GM19452 (cell line): Measurements from ENCODE around the gene DNAH11.
"Not testable (repeated sequence)": the region's sequence is repeated elsewhere in the genome, so short reads cannot be mapped to it uniquely, and the experiment has no call there.

Experiments
- ATAC-seq: cut with Tn5 transposase; IDR thresholded peaks from one replicate; pipeline ENCODE4 v1.9.1; 2021; ENCODE audit not compliant: unreplicated experiment

Gene DNAH11

DNA sequence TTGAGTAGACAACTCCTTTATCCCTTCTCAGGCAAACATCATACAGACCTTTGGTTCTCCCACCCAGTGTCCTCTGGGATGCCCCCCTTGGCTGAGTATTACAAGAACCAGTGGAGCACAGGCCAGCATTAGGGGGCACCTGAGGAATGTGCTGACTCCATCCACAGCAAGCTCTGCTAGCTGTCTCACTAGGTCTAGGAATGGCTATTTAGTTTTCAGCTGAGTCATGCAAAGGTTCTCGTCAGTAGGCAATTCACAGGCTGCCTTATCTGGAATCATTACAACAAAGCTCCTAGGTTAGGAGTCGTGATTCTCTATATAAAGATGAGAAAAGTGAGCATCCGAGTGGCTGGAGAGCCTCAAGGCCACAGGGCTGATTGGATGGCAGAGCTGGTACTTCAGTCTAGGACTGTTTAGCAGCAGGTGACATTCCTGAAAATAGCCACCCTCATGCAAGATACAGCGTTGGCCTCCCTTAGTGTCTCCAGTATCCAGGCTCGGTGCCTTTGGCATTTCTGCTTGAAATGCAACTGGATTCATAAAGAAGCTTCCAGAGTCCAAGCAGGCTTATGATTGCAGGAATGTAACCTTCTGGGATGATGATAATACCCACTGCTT is 327.1 kb downstream of the DNAH11 start:
- ATAC-seq, result no peak

DNA sequence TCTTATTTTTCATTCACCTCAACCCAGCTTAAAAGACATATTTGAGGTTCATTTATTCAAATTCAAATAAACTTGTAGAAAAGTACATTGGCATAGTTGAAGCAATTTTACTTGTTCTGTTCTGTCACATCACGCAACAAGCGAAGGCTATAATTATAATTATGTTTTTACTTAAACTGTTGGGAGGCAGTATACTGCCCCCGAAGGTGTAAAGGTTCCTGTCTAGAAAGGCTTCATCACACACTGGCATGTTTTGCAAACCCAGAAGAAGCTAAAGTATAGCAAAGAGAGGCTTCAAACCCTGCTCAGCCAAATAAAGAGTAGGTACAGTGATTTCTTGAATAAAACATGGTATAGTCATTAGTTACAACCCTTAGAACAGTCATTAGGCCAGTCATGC is 340.2 kb downstream of the DNAH11 start:
- ATAC-seq, result no peak

DNA sequence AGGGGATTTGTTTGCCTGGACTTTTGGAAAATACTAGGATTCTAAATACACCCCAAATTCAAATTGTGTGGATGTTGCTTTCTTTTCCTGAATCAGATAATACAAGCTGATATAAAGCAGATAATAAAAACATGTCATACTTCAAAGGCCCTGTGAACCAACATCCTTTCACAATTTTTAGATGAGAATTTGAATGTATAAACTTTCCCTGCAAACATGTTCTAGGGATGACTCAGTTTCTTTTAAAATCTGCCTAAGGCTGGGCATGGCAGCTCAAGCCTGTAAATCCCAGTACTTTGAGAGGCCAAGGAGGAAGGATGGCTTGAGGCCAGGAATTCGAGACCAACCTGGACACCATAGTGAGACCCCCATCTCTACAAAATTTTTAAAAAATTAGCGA is 340.7 kb downstream of the DNAH11 start:
- ATAC-seq, result not testable (repeated sequence)

DNA sequence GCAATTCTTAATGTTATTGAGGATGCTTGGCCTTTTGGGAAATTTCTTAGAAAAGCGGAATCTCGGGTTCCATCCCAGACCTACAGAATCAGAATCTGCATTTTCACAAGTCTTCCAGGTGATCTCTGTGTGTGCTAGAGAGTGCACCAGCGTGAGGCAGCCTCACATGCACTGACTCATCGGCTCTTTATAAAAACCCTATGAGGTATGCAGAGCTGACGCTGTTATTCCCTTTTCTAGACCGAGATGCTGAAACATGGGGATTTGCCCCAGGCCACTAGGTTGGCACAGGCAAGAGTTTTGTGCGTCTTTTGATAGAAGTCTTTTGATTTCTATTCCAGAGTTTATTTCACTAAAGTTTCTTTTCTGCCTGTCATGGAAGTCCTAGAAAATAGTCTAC is 341.7 kb downstream of the DNAH11 start:
- ATAC-seq, result no peak

DNA sequence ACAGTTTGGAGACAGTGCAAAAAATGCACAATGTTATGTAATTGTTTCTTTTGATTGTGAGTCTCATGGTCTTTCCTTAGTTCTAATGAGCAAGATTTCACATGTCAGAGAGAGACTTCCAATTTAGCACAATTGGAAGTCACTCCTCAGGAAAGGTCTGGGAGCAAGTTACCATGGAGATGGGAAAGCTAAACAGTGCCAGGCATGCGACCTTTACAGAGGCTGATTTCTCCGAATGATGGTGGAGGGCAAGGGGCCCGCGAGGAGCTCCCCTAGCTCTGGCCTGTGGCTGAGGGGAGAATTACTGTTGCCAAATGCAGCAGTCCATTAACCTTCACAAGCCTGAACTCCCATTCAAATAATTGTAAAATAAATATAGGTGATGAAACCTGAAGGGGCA is 343.6 kb downstream of the DNAH11 start:
- no peak for ATAC-seq

DNA sequence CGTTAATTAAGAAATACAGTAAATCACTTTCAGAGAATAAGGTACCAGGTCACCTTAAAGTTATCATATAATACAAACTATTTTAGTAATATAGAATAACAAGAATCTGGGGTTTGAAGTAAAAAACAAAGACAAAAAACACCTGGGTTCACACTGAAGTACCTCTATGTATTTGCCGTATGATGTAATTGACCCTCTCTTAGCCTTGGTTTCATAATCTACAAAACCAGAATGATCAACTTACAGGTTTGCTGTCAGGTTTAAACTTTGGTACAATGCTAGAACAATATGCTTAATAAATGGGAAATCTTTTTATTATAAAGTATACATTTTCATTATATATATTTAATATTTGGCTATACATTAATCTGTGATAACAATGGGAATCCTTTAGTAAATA is 344.5 kb downstream of the DNAH11 start:
- ATAC-seq, result no peak

DNA sequence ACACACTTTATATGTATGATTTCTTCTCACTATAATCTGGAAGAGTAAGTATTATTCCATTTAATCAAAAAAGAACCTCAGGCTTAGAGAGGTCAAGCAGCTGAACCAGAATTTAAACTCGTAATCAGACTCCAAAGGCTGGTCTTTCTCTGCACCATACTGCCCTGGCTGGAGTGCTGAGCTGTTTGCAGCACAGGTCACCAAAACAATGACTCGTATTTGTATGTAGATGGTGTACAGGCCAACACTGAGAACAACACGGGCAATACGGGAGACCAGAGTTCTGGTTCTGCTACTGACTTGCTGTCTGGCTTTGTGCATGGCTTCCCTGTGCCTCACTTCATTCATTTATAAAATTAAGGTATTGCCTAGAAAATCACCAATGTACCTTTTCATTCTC is 344.9 kb downstream of the DNAH11 start:
- no peak for ATAC-seq

DNA sequence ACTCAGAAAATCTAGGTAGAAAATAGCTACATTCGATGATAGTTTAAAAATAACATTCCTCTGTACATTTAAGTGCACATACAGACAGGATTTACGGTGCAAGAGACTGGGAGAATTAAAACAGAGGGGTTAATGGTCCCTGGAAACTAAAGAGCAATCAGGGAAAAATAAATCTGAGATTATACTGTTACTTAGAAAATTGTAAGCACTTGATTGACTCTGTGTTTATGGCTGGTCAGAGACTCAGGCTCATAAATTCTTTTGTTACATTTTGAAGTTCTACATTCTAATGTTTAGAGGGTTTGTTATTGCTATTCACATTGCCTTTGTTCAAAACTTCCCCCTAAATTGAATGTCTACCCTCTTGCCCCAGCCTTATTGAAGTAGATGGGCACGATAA is 348.5 kb downstream of the DNAH11 start:
- ATAC-seq, result no peak

DNA sequence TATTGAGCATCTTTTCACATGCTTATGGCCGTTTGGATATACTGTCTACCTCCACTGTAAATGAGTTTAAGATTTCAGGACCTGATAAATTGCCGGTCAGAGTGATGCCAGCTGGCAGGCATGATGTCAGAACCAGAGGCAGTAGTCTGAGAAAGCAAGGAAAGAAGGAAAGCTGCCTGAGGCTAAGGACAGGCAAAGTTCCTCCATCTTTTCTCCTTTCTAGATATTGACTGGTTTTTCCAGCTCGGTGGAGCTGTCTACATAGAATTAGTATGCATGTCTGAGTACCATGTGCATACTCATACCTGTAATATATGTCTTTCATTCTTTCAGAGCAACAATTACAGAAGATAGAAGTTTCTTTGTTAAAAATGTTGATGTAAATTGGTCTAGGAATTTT is 350.6 kb downstream of the DNAH11 start:
- no peak for ATAC-seq

DNA sequence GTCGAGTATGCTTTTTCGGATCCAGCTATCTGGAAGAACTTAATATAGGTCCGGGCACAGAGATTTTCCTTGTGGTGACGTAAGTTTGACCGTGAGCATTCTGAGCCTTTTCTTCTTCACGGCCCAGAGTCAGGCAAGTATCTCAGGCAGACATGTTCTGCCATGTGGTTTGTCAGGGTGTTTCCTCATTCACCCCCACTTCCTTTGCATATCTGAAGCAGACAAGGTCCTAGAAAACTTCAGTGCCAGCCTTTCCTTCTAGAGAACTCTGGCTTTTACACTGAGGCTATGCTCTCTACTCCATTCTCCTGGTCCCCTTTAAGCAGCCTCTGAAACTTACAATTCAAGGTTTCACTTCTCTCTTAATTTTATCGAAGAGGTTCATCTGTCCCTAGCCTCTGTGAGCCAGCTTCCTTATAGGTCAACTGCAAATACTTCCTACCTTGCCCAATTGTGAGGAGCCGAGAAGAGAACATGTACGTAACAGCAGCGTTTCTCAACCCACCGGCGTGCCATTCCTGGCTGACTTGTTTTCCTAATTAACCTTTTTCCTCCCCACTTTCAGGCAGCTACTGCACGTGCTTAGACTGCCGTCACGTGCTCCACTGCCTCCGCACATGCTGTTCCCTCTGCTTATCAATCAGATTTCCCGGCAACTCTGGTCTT is 355.6 kb downstream of the DNAH11 start:
- peak; percentile 97 for ATAC-seq

DNA sequence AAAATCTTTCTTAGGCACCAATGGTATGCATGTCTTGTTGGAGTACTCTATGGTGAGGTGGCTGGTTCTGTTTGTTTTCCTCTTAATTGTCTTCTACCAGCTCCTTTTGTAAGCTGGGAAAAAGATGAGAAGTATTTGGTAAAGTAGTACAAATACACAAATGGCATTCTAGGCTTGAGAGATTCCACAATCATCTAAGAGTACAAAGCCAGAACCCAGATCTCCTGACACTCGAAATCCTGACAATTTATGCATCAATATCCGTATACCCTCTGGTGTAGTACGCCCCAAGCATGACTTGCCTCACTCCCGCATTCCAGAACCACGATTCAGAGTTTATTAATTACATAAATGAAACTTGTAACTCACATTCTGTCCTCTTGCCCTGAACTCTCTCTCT is 359.4 kb downstream of the DNAH11 start:
- ATAC-seq, result no peak

DNA sequence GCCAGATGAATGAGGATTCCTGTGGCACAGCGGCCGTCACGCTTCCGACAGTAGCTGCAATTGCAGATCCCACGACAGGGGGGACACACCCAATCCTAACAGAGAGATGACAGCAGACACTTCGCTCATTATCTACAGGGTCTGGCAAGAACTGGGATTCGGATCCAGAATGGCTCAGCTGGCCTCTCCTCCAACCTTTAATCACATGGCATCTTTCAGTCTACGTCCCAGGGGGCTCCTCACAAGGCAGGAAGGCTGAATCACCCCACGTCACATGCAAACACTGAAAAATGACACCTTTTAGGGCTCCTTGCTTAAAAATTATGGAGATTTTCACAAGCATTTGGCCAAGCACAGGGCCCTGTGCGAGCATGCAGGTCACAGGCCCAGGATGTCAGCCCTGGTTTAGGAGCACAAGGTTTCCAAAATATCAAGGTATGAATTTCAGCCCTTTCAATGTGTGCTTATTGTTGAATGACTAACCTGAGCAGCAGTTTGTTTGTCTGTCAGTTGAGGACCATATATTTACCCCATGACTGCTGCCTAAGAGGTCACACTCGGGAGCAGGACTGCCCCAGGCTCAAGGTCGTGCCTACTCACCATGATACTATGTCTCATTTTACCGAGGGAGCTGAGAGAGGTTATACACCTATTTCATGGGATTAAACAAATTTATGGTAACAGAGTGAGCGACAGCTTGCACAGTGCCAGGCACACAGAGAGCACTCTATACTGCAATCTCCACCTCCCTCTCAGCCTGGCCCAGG is 360.4 kb downstream of the DNAH11 start:
- ATAC-seq, result no peak

DNA sequence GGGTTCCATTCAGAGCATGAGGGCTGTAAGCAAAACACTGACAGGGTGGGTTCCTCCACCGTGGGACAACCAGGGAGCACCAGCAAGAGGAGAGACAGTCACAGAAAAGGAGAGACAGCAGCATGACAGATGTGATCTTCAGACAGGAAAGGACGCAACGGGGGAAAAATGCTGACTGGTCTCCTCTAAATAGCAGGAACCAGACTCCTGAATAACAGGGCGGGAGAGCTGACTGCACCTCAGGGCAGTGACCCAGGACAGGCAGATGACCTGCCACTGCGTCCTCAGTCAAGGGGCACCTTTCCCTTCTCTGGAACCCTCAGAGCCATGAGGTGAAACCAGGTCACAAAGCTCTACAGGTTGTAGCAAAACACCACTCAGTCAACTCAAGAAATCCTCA is 365.9 kb downstream of the DNAH11 start:
- no peak for ATAC-seq

DNA sequence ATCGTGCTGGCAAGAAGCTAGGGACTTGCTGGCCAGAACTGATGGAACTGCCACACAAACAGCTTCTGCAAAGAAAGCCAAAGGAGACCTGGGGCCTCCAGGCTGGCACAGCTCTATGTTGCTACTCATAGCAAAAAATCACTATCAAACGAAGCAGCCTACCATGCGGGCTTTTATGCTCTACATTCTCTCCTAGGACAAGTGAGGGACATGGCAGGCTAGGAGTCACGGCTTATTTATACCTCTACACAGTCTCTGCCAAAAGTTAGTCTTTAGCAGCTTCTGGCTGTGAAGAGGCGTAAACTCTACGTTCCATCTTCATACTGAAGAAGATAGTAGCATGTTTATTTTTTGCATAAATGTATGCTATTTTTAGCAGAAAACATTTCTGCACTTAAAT is 367.4 kb downstream of the DNAH11 start:
- ATAC-seq, result no peak

DNA sequence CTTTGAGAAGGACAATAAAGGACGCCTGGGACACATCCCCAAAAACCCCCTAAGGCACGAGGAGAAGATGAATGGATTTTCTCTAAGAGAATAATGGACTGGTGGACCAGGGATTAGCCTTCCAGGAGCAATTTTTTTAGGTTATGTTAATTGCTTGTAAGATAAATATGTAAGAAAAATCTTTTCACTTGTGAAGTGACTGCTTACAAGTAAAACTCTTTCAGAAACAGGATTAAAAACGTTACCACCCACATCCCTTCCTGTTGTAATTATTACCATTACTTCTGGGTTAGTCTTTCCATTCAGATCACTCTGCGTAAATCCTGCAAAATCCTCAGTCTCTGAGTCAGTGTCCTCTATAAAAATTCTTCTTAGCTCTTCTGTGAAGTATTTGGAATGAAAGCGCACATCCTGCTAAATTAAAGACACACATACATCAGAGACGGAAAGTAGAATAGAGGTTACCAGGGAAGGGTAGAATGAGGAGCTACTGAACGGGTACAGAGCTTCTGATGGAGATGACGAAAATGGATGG is 368.6 kb downstream of the DNAH11 start:
- ATAC-seq, result no peak

DNA sequence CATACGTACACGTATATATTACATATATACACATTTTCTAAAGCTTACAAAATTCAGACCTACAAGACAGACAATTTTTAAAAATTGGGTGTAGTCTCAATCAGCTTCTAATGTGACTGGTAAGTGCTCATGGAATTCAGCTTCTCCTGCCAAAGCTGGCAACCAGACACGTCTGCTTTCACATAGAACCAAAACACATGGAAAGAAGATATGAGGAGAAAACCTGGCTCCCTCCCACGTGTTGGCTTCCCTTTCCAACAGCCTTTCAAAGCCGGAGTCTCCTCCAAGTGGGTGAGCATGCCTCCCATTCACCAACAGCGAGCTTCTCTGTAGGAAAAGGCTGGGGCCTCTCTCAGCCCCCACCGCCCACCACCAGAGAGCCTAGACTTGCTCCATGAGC is 369.5 kb downstream of the DNAH11 start:
- no peak for ATAC-seq

DNA sequence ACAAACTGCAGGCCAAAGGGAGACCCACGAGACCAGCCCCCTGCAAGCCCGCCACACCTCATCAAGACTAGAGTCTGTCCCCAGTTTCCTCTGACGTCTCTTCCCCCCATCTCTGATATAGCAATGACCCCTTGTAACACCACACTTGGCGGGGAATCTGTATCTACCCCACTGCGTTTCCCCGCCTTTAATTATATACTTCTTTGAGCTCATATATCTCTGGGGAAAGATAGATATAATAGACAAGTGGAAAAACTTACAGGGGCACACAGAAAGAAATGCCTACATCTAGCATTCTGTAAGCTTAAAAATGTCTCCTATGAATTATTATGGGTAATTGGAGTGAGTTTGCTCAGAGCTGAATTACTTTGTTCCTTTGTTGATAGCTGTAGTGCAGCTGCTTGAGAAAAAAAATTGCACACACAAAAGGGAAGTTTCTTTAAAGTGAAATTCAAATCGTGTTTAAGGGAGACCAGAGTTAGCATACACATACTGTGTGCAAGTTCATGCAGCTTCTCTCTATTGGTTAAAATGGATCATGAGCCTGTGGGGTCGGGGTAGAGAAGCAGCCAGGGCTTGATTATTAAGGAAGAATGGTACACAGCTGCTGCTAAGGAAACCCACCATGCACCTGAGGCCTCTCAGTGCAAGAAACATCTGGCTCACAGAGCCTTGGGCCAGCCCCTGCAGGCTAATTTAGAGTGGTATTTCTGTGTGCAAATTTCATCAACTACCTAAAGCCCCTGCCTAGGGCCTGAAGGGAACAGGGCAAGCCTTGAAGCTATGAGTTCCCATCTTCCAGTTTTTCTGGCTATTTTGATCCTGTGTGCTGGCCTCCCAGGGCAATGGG is 370.3 kb downstream of the DNAH11 start:
- no peak for ATAC-seq

DNA sequence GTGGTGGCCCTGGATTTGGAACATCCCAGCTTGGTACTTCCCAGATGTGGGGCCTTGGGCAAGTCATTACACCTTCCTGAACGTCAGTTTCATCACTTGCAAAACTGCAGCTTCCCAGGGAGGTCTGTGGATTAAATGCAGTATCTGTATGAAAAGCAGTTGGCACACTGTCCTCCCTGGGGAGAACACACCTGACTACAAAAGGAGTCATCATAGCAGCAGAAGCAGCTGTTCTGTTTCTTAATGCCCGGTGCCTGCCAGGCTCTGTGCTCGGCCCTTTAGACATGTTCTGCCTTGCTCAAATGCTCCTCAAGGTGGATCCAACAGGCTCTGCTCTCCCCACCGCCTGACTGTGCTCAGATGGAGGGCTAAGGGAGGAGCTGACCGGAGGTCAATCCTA is 371.8 kb downstream of the DNAH11 start:
- ATAC-seq, result no peak

DNA sequence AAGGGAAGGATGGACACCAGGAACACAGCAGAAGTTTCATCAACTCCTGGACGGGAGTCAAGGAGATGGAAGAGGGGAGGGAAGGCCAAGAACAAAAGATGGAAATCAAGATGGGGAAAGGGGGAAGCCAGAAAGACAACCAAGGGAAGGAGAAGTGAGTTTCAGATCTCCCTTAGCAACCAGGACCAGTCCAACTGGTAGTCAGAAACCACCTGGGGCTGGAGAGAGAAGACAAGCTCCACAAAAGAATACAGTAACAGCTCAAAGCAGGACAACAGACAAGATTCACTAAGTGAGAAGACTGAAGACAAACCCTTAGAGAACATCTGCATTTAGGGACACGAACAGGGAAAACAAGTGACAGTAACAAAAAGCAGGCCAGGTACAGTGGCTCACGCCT is 372.3 kb downstream of the DNAH11 start:
- ATAC-seq, result no peak

DNA sequence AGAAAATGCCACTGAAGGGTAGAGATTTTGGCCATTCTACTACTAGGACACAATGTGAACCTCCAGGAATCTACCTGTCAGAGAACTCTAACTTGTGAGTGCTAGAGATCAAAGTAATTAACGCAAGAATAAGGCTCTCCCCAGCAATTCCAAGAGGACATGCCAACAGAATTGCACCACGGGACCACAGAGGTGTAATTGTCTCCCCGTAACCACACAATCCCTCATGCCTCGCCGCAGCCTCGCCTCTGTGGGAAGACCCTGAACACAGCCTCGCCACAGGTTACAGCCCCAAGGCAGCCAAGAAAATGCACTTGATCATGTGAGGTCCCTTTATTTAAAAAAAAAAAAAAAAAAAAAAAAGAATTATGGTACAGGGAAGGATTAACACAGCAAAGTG is 373.3 kb downstream of the DNAH11 start:
- no peak for ATAC-seq

DNA sequence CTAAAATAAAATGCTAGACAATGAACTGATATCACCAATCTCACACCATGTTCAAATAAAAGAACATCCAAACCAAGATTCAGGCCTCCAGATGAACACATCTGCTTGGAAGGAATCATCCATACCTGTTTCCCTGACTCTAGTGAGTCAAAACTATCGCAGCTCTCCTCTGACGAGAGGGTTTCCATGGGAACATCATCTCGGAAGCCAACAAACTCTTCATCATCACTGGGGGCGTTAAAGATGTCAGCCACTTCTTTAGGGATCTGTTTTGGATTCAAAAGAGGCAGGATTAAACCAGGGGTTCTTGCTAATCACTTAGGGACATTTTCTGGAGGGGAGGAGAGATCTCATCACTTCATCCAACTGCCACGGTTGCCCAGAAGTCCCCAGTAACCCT is 373.8 kb downstream of the DNAH11 start:
- no peak for ATAC-seq
